Stimulated activated CD4-positive, alpha-beta T cell treated with anti-CD3 and anti-CD28 coated beads, Interleukin-1b, Interleukin-23, amount 100 ng/mL, for 4 hours (primary cell): ENCODE data around the gene AIP.

Experiments used
- DNase-seq, 2 donors: peaks; one replicate each; pipeline ENCODE4 v3.0.0-alpha.2; 2020; ENCODE audit warnings: low read depth in 2 of 2

The AIP gene

DNA sequence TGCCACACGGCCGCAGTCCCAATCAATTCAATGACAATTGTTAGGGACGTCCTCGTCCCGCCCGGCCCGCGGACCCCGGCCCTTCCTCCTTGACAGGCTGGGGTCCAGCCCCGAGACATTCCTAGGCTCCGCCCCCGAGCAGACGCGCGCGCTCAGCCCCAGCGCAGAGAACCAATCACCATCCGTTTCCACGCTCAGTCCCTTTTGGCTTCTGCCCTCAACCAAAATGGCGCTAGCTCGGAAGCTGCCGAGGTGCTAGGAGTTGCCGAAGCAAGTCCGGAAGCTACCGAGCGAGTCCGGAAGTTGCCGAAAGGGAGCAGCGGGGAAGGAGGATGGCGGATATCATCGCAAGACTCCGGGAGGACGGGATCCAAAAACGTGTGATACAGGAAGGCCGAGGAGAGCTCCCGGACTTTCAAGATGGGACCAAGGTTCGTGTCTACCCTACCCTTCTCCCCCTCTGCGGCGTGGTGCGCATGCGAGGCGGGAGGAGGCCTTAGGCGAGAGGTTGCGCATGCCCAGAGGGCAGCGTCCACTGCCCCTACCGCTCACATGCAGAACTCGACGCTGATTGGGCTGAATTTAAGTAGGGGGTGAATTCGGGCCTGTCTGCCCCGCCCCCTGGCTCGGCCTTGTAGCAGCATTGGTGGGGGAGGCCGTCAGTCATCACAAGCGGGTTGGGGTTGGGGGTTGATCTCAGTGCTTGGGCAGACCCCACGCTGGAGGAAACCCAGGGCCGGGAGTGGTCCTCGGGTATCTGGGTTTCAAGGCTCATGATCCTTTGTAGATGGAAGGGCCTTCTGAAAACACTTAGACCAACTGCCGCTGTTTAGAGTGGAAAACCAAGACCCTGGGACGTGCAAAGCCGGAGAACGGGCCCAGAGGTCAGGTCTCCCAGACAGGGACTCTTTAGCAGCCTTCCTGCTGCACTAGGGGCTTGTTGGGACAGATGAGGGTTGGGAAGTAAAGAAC, at the start of gene AIP:
Gene AIP (plus strand): TSS at position 200 of the 972 bp plus-strand sequence. CDS start 133 bp downstream, at position 333.
- peak; percentile 91 to 92 for DNase-seq

GRCh38 chr11:67433536-67434394, 49.1 kb upstream of the AIP start:
- DNase-seq: no peak

DNA sequence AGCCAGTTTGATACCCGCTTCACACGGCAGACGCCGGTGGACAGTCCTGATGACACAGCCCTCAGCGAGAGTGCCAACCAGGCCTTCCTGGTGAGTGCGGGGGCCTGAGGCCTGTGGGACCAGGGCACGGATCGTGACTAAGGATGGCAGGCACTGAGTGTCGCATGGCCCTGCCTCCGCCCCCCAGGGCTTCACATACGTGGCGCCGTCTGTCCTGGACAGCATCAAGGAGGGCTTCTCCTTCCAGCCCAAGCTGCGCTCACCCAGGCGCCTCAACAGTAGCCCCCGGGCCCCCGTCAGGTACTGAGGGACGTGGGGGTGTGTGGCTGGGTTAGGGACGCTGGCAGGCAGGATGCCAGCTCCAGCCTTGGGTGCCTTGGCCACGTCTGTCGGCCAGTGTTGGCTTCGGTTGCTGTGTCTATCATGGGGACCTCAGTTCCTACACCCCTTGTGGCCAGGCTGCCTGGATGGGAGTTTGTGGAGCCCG, 48.4 kb upstream of the AIP start:
- DNase-seq: no peak

GRCh38 chr11:67435031-67435726, 47.6 kb upstream of the AIP start:
- no peak for DNase-seq

GRCh38 chr11:67435727-67436458, 46.9 kb upstream of the AIP start:
- no peak for DNase-seq

- peak; percentile 49 to 68 for DNase-seq
These were observed 46.3 kb upstream of the AIP start for GRCh38 chr11:67436459-67437081.

- peak; percentile 66 to 70 for DNase-seq
These were observed 45.6 kb upstream of the AIP start, which contains the start of gene PTPRCAP for GRCh38 chr11:67437082-67437808. PTPRCAP (minus strand) TSS chr11:67437682; CDS start chr11:67437619, 63 bp downstream.

GRCh38 chr11:67437809-67438157, 45.0 kb upstream of the AIP start:
- no peak for DNase-seq

- peak; percentile 56 to 72 for DNase-seq
These were observed 44.5 kb upstream of the AIP start for GRCh38 chr11:67438158-67438902.

DNA sequence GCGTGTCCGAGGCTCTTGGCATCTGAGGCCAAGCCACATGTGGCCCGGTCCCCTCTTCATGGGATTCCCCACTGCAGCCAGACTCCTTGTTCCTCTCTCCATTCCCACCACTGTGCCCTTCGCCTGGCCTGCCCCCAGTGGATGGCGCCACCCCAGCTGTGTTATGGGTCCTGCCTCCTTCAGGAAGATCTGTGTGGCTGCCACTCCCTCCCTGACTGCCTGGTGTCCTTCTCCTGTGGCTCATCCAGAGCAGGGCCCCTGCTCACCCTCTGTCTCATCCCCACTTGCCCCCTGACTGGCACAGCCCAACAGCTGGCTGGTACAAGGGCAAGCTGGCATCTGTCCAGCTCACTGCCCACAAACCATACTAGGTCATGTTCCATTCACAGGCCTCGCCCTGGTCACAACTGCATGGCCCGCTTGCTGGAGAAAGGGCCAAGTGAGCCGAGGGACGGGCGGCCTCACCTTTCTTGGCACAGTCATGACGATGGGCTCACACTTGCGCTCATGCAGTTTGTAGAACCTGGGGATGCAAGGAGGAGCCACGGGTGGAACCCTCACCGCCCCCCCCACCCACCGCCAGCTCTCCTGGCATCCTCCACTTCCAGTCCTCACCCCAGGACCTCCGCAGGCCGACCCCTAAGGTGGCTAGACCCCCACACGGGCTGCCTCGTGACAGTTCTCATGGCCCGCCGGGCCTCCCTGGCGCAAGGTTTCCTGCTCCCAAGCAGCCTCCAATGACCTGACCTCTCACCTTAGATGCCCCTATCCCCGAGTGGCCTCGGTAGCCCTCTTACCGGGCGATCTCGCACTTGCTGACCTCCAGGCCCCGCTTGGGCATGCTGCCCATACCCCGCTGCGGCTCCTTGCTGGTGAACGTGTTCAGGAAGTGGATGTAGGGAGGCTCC, 43.3 kb upstream of the AIP start:
- DNase-seq: no peak

GRCh38 chr11:67440229-67441097, 42.4 kb upstream of the AIP start:
- DNase-seq: no peak

- DNase-seq: no peak
These were observed 41.7 kb upstream of the AIP start for GRCh38 chr11:67441098-67441563.

- no peak for DNase-seq
These were observed 41.0 kb upstream of the AIP start for GRCh38 chr11:67441731-67442351.

DNA sequence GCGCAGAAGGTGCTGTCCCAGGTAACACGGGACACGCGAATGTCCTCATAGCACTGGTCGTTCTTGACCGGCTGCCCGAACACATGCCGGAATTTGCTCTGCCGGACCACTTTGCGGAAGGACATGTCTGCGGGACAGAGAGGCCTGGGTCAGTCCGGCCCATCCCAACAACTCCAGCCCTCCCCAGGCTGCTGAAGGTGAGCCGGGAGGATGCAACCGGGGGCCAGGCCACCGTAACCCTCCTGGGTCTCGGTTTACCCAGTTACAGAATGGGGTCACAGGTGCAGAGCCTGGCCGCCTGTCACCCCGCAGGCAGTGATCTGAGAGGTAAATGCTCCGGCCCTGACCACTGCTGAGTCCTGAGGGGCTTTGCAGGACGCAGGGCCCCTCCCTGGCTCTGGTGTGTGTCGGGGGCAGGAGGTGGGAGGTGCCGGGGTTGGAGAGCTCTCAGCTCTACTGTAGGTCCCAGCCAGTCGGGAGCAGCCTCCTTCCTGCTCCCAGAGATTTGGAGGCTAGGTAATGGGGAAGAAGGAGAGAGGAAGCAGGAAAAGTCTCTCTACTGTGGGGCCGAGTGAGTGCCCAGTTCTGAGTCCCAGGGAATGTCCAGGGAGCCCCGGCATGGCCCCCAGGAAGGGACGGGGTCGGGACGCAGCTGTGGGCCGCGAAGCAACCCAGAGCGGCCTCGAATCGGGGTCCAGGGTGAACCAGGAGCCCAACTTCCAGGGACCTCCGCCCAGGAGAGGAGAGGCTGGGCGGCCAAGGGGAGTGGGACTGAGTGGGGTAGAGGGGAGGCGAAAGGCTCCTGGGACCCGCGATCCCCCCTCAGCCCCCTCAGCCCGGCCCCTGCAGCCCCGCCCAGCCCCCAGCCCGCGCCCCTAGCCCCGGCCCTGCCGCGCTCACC, 40.1 kb upstream of the AIP start:
- no peak for DNase-seq

GRCh38 chr11:67445515-67445914, 37.3 kb upstream of the AIP start:
- DNase-seq: no peak
